ENCODE data around the gene ADGRA3. TPM values are rescaled to one million over a fixed set of nuclear protein-coding genes. Genes with fewer than 3 reads are reported as not detected.

The ADGRA3 gene
- 51.7 and 53.5 TPM in 2 replicates for polyA plus RNA-seq (2014; cell fraction: cytosol; rRNA removed)
- 115 and 182 TPM in 2 replicates for polyA plus RNA-seq (2014; cell fraction: nucleus; rRNA removed)

- peak; percentile 76 for DNase-seq (ENCODE audit: low spot score)
Observed at GRCh38 chr4:22515888-22516541, at the start of gene ADGRA3. Gene ADGRA3, minus strand, starts transcription at chr4:22516066. Its CDS starts 282 bp downstream, at chr4:22515784.

- no peak for DNase-seq (ENCODE audit: low spot score)
Observed at GRCh38 chr4:22556495-22556894, 40.6 kb upstream of the ADGRA3 start.

GRCh38 chr4:22554670-22555069 is 38.8 kb upstream of the ADGRA3 start:
- no peak for DNase-seq (ENCODE audit: low spot score)

GRCh38 chr4:22553560-22553959 is 37.7 kb upstream of the ADGRA3 start:
- no peak for DNase-seq (ENCODE audit: low spot score)

GRCh38 chr4:22552812-22553211 is 36.9 kb upstream of the ADGRA3 start:
- DNase-seq (ENCODE audit: low spot score), result no peak

GRCh38 chr4:22551550-22551949 is 35.7 kb upstream of the ADGRA3 start:
- DNase-seq (ENCODE audit: low spot score), result no peak

- DNase-seq (ENCODE audit: low spot score), result no peak
Observed at GRCh38 chr4:22546299-22546698, 30.4 kb upstream of the ADGRA3 start.

- DNase-seq (ENCODE audit: low spot score), result no peak
Observed at GRCh38 chr4:22539251-22539650, 23.4 kb upstream of the ADGRA3 start.

GRCh38 chr4:22537864-22538263 is 22.0 kb upstream of the ADGRA3 start:
- DNase-seq (ENCODE audit: low spot score), result no peak

GRCh38 chr4:22534374-22534773 is 18.5 kb upstream of the ADGRA3 start:
- no peak for DNase-seq (ENCODE audit: low spot score)

GRCh38 chr4:22532896-22533295 is 17.0 kb upstream of the ADGRA3 start:
- no peak for DNase-seq (ENCODE audit: low spot score)

GRCh38 chr4:22532117-22532516 is 16.3 kb upstream of the ADGRA3 start:
- DNase-seq (ENCODE audit: low spot score), result no peak

- no peak for DNase-seq (ENCODE audit: low spot score)
Observed at GRCh38 chr4:22531311-22532019, 15.6 kb upstream of the ADGRA3 start.

- no peak for DNase-seq (ENCODE audit: low spot score)
Observed at GRCh38 chr4:22524895-22525294, 9.0 kb upstream of the ADGRA3 start.

GRCh38 chr4:22522706-22523501 is 7.0 kb upstream of the ADGRA3 start:
- no peak for DNase-seq (ENCODE audit: low spot score)

GRCh38 chr4:22522206-22522605 is 6.3 kb upstream of the ADGRA3 start:
- DNase-seq (ENCODE audit: low spot score), result no peak

- DNase-seq (ENCODE audit: low spot score), result no peak
Observed at GRCh38 chr4:22521240-22521639, 5.4 kb upstream of the ADGRA3 start.

- peak; percentile 82 for DNase-seq (ENCODE audit: low spot score)
Observed at GRCh38 chr4:22515145-22515887, 550 bp downstream of the ADGRA3 start.

- peak; percentile 9 for DNase-seq (ENCODE audit: low spot score)
Observed at GRCh38 chr4:22514481-22514880, 1.4 kb downstream of the ADGRA3 start.

- DNase-seq (ENCODE audit: low spot score), result no peak
Observed at GRCh38 chr4:22514001-22514400, 1.9 kb downstream of the ADGRA3 start.

- no peak for DNase-seq (ENCODE audit: low spot score)
Observed at GRCh38 chr4:22512306-22512705, 3.6 kb downstream of the ADGRA3 start.

GRCh38 chr4:22510750-22511149 is 5.1 kb downstream of the ADGRA3 start:
- DNase-seq (ENCODE audit: low spot score), result no peak

Measured in SK-N-DZ (cell line).